ENCODE results near the gene TRMT2A.
"Not testable (repeated sequence)": the region's sequence is repeated elsewhere in the genome, so short reads cannot be mapped to it uniquely, and the experiment has no call there.

Gene TRMT2A

GRCh38 chr22:20084547-20085413 is 32.2 kb downstream of the TRMT2A start:
- DNase-seq (ENCODE audit: low spot score), result no peak

- no peak for DNase-seq (ENCODE audit: low spot score)
Observed at GRCh38 chr22:20083891-20084546, 33.0 kb downstream of the TRMT2A start.

- DNase-seq (ENCODE audit: low spot score), result no peak
Observed at GRCh38 chr22:20083157-20083890, 33.7 kb downstream of the TRMT2A start.

GRCh38 chr22:20080776-20081654 is 36.0 kb downstream of the TRMT2A start:
- peak; percentile 28 for DNase-seq (ENCODE audit: low spot score)

- peak; percentile 40 for DNase-seq (ENCODE audit: low spot score)
Observed at GRCh38 chr22:20080445-20080775, 36.6 kb downstream of the TRMT2A start.

- peak; percentile 93 for DNase-seq (ENCODE audit: low spot score)
Observed at GRCh38 chr22:20079745-20080444, 37.1 kb downstream of the TRMT2A start, which contains the start of gene DGCR8. TSS of gene DGCR8 (plus strand) at chr22:20080241. CDS start at chr22:20085964, 5,723 bp downstream.

GRCh38 chr22:20076627-20077172 is 40.3 kb downstream of the TRMT2A start:
- DNase-seq (ENCODE audit: low spot score), result no peak

GRCh38 chr22:20071524-20071972 is 45.5 kb downstream of the TRMT2A start:
- DNase-seq (ENCODE audit: low spot score), result no peak

- DNase-seq (ENCODE audit: low spot score), result no peak
Observed at GRCh38 chr22:20069331-20070042, 47.5 kb downstream of the TRMT2A start.

- DNase-seq (ENCODE audit: low spot score), result no peak
Observed at GRCh38 chr22:20068640-20069039, 48.4 kb downstream of the TRMT2A start.

- not testable (repeated sequence) for DNase-seq (ENCODE audit: low spot score)
Observed at GRCh38 chr22:20067384-20067682, 49.7 kb downstream of the TRMT2A start.

GRCh38 chr22:20066617-20067383 is 50.2 kb downstream of the TRMT2A start:
- DNase-seq (ENCODE audit: low spot score), result no peak

- DNase-seq (ENCODE audit: low spot score), result no peak
Observed at GRCh38 chr22:20065896-20066616, 51.0 kb downstream of the TRMT2A start.

GRCh38 chr22:20064545-20065262 is 52.3 kb downstream of the TRMT2A start:
- DNase-seq (ENCODE audit: low spot score), result no peak

GRCh38 chr22:20064140-20064480 is 52.9 kb downstream of the TRMT2A start:
- DNase-seq (ENCODE audit: low spot score), result no peak

- no peak for DNase-seq (ENCODE audit: low spot score)
Observed at GRCh38 chr22:20063271-20064139, 53.5 kb downstream of the TRMT2A start.

GRCh38 chr22:20062766-20063083 is 54.3 kb downstream of the TRMT2A start:
- no peak for DNase-seq (ENCODE audit: low spot score)

Measured in pons (tissue), 1 donor.